ENCODE measurements around the gene YARS2.

GRCh38 chr12:32780071-32780470 lies 24.4 kb upstream of the YARS2 start:
- TF ChIP-seq CTCF (optimal IDR thresholded peaks at IDR 0.05 in 1 of 3, IDR thresholded peaks at IDR 0.05 in 1 of 3, conservative IDR thresholded peaks at IDR 0.05 in 1 of 3; ENCODE audit: extremely low read depth in 1 of 3, insufficient read depth in 2 of 3, low read length in 3 of 3) (no peak), EZH2 (IDR thresholded peaks at IDR 0.05; ENCODE audit: low read length) (no peak)

All from keratinocyte (primary cell).